K562 (cell line): ENCODE results near the gene RPS19. TPM values are rescaled to one million over a fixed set of nuclear protein-coding genes. Genes with fewer than 3 reads are reported as not detected.
A peak's percentile ranks its signal among the peaks of the same experiment; 100 is the strongest.

Source experiments
- CBX5 ChIP-seq: IDR thresholded peaks from 2 replicates; pipeline ENCODE4 v1.6.1; 2014; ENCODE audit warnings: low read depth, borderline replicate concordance
- CC2D1A ChIP-seq: fragments of 450-650 bp; IDR thresholded peaks from 2 replicates; pipeline ENCODE4 v1.6.1; 2017; ENCODE audit warnings: mild to moderate bottlenecking
- CHD2 ChIP-seq: IDR thresholded peaks from 2 replicates; pipeline ENCODE4 v1.6.1; 2011; ENCODE audit warnings: low read depth, low read length
- DMBX1 ChIP-seq: fragments of 250-450 bp; sonication (Bioruptor Pico); IDR thresholded peaks from 2 replicates; pipeline ENCODE4 v1.8.0; 2022; ENCODE audit warnings: inconsistent platforms, mild to moderate bottlenecking, moderate library complexity, borderline replicate concordance
- ILF3 ChIP-seq: fragments of 450-650 bp; IDR thresholded peaks from 2 replicates; pipeline ENCODE4 v1.6.1; 2018; ENCODE audit warnings: antibody characterized with exemption, mild to moderate bottlenecking, moderate library complexity, borderline replicate concordance
- MIER1 ChIP-seq: fragments of 450-650 bp; IDR thresholded peaks from 2 replicates; pipeline ENCODE4 v1.6.1; 2016; ENCODE audit warnings: antibody characterized with exemption, mild to moderate bottlenecking, low read depth
- MYNN ChIP-seq, 2 experiments: sonication (generic); formaldehyde crosslinking in 1 of 2; IDR thresholded peaks; 2 replicates each; pipeline versions ENCODE4 v1.5.0 to v1.6.1; 2016 to 2020; ENCODE audit warnings: antibody characterized with exemption in 1 of 2, missing genetic modification reagents in 1 of 2
- NR2C2 ChIP-seq, 2 experiments: fragments of 200-800 bp in 1 of 2; sonication (Bioruptor generic) in 1 of 2; sonication (generic) in 1 of 2; formaldehyde crosslinking in 1 of 2; IDR thresholded peaks; 2 replicates each; pipeline versions ENCODE4 v1.6.1 to v1.8.0; 2016 to 2022; ENCODE audit warnings: mild to moderate bottlenecking in 1 of 2, missing compliant biosample characterization in 1 of 2, missing genetic modification characterization in 1 of 2, missing genetic modification reagents in 1 of 2
- NR3C1 ChIP-seq: sonication (generic); formaldehyde crosslinking; IDR thresholded peaks from 2 replicates; pipeline ENCODE4 v1.8.1; 2022; ENCODE audit warnings: missing genetic modification reagents
- POLR2A ChIP-seq: fragments of 450-650 bp; conservative IDR thresholded peaks from 2 replicates; pipeline ENCODE4 v1.6.1; 2016
- POLR2AphosphoS5 ChIP-seq: IDR thresholded peaks from 2 replicates; pipeline ENCODE4 v1.6.1; 2011; ENCODE audit warnings: mild to moderate bottlenecking, low read depth, low read length, moderate library complexity; ENCODE audit not compliant: control insufficient read depth, insufficient read depth
- RAD51 ChIP-seq: fragments of 450-650 bp; IDR thresholded peaks from 2 replicates; pipeline ENCODE4 v1.7.1; 2016; ENCODE audit warnings: low read depth, mild to moderate bottlenecking, borderline replicate concordance
- SIRT6 ChIP-seq: IDR thresholded peaks from one replicate; pipeline ENCODE4 v1.6.1; 2012; ENCODE audit warnings: low read depth, mild to moderate bottlenecking, control low read depth, inconsistent platforms, low read length, moderate library complexity
- TCF7 ChIP-seq: sonication (generic); IDR thresholded peaks from 2 replicates; pipeline ENCODE4 v1.6.1; 2016; ENCODE audit warnings: antibody characterized with exemption, borderline replicate concordance
- TRIM24 ChIP-seq, 2 experiments: fragments of 450-650 bp; IDR thresholded peaks; 2 replicates each; pipeline ENCODE4 v1.6.1; 2016
- ZBTB7A ChIP-seq: IDR thresholded peaks from 2 replicates; pipeline ENCODE4 v1.6.1; 2011; ENCODE audit warnings: low read depth, mild to moderate bottlenecking, low read length, moderate library complexity, borderline replicate concordance; ENCODE audit not compliant: control insufficient read depth
- ZFP1 ChIP-seq: fragments of 450-650 bp; formaldehyde crosslinking; IDR thresholded peaks from 2 replicates; pipeline ENCODE4 v1.4.0; 2020; ENCODE audit warnings: mild to moderate bottlenecking, mixed read lengths
- ZNF24 ChIP-seq: fragments of 450-650 bp; IDR thresholded peaks from 2 replicates; pipeline ENCODE4 v1.6.1; 2016
- ZNF253 ChIP-seq: fragments of 250-450 bp; sonication (Bioruptor Pico); conservative IDR thresholded peaks from 2 replicates; pipeline ENCODE4 v1.6.1; 2021; ENCODE audit warnings: mild to moderate bottlenecking
- ZNF347 ChIP-seq: fragments of 450-650 bp; formaldehyde crosslinking; IDR thresholded peaks from 2 replicates; pipeline ENCODE4 v1.4.0; 2020; ENCODE audit warnings: low read depth, mild to moderate bottlenecking, moderate library complexity
- polyA plus RNA-seq, 8 experiments: library from polyadenylated mRNA; depleted of rRNA in 4 of 8; stranded (reverse) in 5 of 8; unstranded in 3 of 8; fragments of >200 nt; fragmentation: Nextera tagmentation in 2 of 8; fragmentation: Illumina TruSeq in 1 of 8; extraction: Ambion mirVana in 2 of 8; extraction: Trizol in 1 of 8; gene quantifications; 2 replicates each; pipeline versions ENCODE4 v1.2.1 to v1.2.3, GENCODE V29; 2011 to 2014; ENCODE audit warnings: inconsistent platforms in 1 of 8, missing spikeins in 1 of 8
- total RNA-seq, 7 experiments: library from RNA; depleted of rRNA in 6 of 7; stranded (reverse); fragments of >200 nt in 6 of 7; fragmentation: Illumina TruSeq in 2 of 7; extraction: Trizol in 2 of 7; gene quantifications; 2 replicates each; pipeline versions ENCODE4 v1.2.1 to v1.2.3, GENCODE V29; 2011 to 2021; ENCODE audit warnings: low replicate concordance in 1 of 7
- TF ChIP-seq, protein P1 (sequence below): fragments of 250-450 bp; sonication (Bioruptor Pico); IDR thresholded peaks from 2 replicates; pipeline ENCODE4 v1.4.0; 2020
- TF ChIP-seq, protein P2 (sequence below): sonication (generic); formaldehyde crosslinking; IDR thresholded peaks from 2 replicates; pipeline ENCODE4 v1.8.0; 2022; ENCODE audit warnings: missing genetic modification reagents, mild to moderate bottlenecking, borderline replicate concordance
- TF ChIP-seq, protein P3 (sequence below): sonication (generic); formaldehyde crosslinking; IDR thresholded peaks from 2 replicates; pipeline ENCODE4 v1.8.1; 2023; ENCODE audit warnings: mild to moderate bottlenecking, missing genetic modification reagents

RPS19 gene
- total and polyA plus RNA-seq, 9 of the 15 experiments (the other 6 are each of a cell fraction or from before 2014, with no cell fraction given): 1,964 to 3,408 (median 2,747) TPM

DNA sequence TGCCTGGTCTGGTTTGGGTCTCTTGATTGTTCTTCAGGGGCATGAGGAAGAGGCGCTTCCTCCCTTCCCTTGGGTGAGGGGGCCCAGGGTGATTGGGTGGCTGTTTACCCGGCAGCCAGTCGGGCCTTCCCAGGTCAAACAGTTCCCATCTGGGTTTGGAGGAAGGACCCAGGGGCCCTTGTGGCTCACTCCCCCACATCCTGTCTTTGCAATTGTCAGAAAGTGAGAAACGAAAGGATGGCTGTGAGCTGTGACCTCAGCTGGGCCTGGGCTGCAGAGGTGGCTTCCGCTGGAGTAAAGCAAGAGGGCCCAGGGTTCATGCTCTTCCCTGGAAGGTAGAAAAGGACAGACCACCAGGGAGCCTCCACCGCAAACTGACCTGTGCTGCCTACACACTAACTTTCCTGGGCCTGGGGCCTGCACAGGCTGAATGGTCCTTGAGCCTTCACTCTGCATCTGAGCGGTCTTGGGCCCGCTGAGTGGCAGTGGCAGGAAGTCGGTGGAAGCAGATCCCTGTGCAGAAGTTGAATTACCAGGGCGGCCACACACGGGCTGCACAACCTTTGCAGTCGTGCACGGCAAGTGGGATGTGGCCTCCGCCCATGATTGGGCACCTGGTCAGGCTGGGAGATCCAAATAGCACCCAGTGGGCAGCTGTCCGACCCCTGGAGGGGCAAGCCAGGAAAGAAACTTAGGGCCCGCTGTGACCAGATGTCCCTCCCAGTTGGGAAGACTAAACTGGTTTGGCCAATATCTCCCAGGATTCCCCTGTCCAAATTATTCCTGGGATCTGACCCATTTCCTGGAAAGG lies 11.7 kb downstream of the RPS19 start (continued):
- TF ChIP-seq DMBX1 (CRISPR knock-in tag) (0 out of 2 replicates have a peak, but pooled peaks have one; percentile 26), MYNN (IDR thresholded peaks at IDR 0.05) (peak; percentile 61), MYNN (CRISPR knock-in tag; IDR thresholded peaks at IDR 0.05) (no peak), POLR2A (peak; percentile 87), ILF3 (peak; percentile 67; the same call in 1 of the 2 replicates), CBX5 (no peak), NR2C2 (CRISPR knock-in tag; IDR thresholded peaks at IDR 0.05) (no peak), NR2C2 (tag; IDR thresholded peaks at IDR 0.05) (0 out of 2 replicates have a peak, but pooled peaks have one; percentile 34), RAD51 (no peak), TRIM24 (IDR thresholded peaks at IDR 0.05) (no peak), ZNF253 (CRISPR knock-in tag) (0 out of 2 replicates have a peak, but pooled peaks have one; percentile 32), ZBTB7A (no peak), CHD2 (peak; percentile 6; the same call in 1 of the 2 replicates), POLR2AphosphoS5 (peak; percentile 67), ZFP1 (CRISPR knock-in tag) (no peak), TCF7 (no peak), NR3C1 (CRISPR knock-in tag) (no peak), CC2D1A (no peak), SIRT6 (peak; percentile 65), ZNF24 (no peak), MIER1 (no peak), ZNF347 (CRISPR knock-in tag) (0 out of 2 replicates have a peak, but pooled peaks have one; percentile 6)
- TF ChIP-seq, protein P1, sequence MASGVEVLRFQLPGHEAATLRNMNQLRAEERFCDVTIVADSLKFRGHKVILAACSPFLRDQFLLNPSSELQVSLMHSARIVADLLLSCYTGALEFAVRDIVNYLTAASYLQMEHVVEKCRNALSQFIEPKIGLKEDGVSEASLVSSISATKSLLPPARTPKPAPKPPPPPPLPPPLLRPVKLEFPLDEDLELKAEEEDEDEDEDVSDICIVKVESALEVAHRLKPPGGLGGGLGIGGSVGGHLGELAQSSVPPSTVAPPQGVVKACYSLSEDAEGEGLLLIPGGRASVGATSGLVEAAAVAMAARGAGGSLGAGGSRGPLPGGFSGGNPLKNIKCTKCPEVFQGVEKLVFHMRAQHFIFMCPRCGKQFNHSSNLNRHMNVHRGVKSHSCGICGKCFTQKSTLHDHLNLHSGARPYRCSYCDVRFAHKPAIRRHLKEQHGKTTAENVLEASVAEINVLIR (CRISPR knock-in tag): no peak
- TF ChIP-seq, protein P2, sequence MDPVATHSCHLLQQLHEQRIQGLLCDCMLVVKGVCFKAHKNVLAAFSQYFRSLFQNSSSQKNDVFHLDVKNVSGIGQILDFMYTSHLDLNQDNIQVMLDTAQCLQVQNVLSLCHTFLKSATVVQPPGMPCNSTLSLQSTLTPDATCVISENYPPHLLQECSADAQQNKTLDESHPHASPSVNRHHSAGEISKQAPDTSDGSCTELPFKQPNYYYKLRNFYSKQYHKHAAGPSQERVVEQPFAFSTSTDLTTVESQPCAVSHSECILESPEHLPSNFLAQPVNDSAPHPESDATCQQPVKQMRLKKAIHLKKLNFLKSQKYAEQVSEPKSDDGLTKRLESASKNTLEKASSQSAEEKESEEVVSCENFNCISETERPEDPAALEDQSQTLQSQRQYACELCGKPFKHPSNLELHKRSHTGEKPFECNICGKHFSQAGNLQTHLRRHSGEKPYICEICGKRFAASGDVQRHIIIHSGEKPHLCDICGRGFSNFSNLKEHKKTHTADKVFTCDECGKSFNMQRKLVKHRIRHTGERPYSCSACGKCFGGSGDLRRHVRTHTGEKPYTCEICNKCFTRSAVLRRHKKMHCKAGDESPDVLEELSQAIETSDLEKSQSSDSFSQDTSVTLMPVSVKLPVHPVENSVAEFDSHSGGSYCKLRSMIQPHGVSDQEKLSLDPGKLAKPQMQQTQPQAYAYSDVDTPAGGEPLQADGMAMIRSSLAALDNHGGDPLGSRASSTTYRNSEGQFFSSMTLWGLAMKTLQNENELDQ (CRISPR knock-in tag): no peak
- TF ChIP-seq, protein P3, sequence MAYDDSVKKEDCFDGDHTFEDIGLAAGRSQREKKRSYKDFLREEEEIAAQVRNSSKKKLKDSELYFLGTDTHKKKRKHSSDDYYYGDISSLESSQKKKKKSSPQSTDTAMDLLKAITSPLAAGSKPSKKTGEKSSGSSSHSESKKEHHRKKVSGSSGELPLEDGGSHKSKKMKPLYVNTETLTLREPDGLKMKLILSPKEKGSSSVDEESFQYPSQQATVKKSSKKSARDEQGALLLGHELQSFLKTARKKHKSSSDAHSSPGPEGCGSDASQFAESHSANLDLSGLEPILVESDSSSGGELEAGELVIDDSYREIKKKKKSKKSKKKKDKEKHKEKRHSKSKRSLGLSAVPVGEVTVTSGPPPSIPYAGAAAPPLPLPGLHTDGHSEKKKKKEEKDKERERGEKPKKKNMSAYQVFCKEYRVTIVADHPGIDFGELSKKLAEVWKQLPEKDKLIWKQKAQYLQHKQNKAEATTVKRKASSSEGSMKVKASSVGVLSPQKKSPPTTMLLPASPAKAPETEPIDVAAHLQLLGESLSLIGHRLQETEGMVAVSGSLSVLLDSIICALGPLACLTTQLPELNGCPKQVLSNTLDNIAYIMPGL (CRISPR knock-in tag): no peak
